ENCODE data around the gene FANCC.
"Not testable (repeated sequence)": the region's sequence is repeated elsewhere in the genome, so short reads cannot be mapped to it uniquely, and the experiment has no call there.

The FANCC gene

DNA sequence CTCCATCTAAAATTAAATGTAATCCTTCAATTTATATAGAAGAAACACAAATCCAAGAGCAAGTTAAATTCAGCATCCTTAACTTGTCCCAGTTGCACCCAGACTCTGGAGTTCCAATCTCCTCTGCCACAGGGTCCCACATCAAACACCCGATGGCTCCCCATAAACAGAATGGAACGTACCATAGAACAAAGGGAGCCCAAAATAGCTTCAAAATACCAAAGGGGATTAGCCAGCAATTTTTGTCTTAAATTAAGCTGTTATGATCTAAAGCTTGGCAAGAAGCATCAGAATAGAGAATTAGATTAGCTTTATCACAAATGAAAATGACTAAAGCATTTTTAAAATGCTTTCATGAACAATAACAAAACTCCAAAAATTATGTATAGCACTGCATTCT, 112.8 kb downstream of the FANCC start:
- no peaks in the 10 kb centered on the region for H3K9me3 ChIP-seq

DNA sequence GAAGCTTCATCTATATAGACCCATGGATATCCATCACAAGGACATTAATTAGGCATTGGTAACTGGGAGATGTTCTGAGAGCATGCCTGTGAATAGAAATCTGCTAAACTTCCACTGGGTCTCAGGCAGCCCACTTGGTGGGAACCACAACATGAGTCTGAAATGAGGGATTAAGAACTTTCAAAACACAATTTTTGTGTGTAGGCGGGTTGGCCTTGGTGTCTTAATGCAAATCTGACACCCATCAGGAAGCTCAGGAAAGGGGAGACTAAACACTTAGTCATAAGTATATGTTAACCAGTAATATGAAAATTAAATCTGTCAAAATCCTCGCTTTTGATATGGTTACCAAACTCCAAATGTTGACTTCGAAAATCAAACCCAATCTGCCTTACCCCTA, 113.2 kb downstream of the FANCC start:
- H3K4me1 ChIP-seq (ENCODE audit: control insufficient read depth in 1 of 2, insufficient read depth in 1 of 2, low read depth in 1 of 2, low read length in 1 of 2): no peaks in the 10 kb centered on the region
- H3K4me3 ChIP-seq (ENCODE audit: low read depth in 1 of 2, low read length in 1 of 2): no peak overlapping the region
- no peak overlapping the region for H3K27ac ChIP-seq
- H3K27me3 ChIP-seq: no peaks in the 10 kb centered on the region
- no peaks in the 10 kb centered on the region for H3K9me3 ChIP-seq
- no peaks in the 10 kb centered on the region for H3K36me3 ChIP-seq
- TF ChIP-seq, protein P1, sequence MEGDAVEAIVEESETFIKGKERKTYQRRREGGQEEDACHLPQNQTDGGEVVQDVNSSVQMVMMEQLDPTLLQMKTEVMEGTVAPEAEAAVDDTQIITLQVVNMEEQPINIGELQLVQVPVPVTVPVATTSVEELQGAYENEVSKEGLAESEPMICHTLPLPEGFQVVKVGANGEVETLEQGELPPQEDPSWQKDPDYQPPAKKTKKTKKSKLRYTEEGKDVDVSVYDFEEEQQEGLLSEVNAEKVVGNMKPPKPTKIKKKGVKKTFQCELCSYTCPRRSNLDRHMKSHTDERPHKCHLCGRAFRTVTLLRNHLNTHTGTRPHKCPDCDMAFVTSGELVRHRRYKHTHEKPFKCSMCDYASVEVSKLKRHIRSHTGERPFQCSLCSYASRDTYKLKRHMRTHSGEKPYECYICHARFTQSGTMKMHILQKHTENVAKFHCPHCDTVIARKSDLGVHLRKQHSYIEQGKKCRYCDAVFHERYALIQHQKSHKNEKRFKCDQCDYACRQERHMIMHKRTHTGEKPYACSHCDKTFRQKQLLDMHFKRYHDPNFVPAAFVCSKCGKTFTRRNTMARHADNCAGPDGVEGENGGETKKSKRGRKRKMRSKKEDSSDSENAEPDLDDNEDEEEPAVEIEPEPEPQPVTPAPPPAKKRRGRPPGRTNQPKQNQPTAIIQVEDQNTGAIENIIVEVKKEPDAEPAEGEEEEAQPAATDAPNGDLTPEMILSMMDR (IDR thresholded peaks at IDR 0.05): no peak

More for the DNA sequence above, 112.8 kb downstream of the FANCC start:
- H3K36me3 ChIP-seq: no peaks in the 10 kb centered on the region
- TF ChIP-seq, protein P1 (IDR thresholded peaks at IDR 0.05): no peak
- no peak overlapping the region for H3K27ac ChIP-seq
- H3K4me1 ChIP-seq (ENCODE audit: control insufficient read depth in 1 of 2, insufficient read depth in 1 of 2, low read depth in 1 of 2, low read length in 1 of 2): no peaks in the 10 kb centered on the region
- H3K27me3 ChIP-seq: no peaks in the 10 kb centered on the region
- H3K4me3 ChIP-seq (ENCODE audit: low read depth in 1 of 2, low read length in 1 of 2): no peak overlapping the region

DNA sequence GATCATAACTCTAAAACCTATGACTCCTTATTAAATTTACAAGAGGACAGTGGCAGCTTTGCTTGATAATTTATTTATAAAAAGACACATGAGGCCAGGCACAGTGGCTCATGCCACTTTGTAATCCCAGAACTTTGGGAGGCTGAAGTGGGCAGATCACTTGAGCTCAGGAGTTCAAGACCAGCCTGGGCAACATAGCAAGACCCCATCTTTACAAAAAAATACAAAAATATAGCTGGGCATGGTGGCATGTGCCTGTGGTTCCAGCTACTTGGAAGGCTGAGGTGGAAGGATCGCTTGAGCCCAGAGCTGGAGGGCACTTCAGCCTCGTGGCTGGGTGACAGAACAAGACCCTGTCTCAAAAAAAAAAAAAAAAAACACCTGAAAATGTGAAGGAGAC, 114.5 kb downstream of the FANCC start:
- H3K27me3 ChIP-seq; H3K4me3 ChIP-seq (ENCODE audit: low read depth in 1 of 2, low read length in 1 of 2); H3K4me1 ChIP-seq (ENCODE audit: control insufficient read depth in 1 of 2, insufficient read depth in 1 of 2, low read depth in 1 of 2, low read length in 1 of 2); H3K27ac ChIP-seq; H3K9me3 ChIP-seq; H3K36me3 ChIP-seq: not testable (repeated sequence)

DNA sequence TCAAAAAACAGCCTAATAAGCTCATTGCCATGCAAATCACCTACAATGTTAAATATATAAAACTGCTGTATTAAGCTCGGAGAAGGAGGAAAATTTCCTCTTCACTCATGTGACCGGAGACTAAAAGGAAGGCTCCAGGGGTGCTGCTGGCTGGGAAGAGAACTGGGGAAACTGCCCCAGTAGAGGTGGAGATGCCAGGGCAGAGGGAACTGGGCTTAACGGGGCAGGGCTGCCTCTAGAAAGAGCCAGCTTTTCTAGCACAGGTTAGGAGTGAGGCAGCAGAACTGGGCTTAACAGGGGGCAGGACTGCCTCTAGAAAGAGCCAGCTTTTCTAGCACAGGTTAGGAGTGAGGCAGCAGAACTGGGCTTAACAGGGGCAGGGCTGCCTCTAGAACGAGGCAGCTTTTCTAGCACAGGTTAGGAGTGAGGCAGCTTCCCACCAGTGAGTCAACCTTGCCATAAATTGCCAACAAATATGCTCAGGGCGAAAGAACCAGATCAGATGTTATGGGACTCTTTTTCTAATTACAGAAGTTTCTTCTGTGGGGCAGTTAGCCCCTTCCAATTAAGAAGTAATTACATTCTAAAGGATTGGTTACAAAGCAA, 115.3 kb downstream of the FANCC start:
- no peak overlapping the region for H3K4me3 ChIP-seq (ENCODE audit: low read depth in 1 of 2, low read length in 1 of 2)
- no peaks in the 10 kb centered on the region for H3K9me3 ChIP-seq
- TF ChIP-seq, protein P1 (IDR thresholded peaks at IDR 0.05): no peak
- H3K36me3 ChIP-seq: no peaks in the 10 kb centered on the region
- H3K4me1 ChIP-seq (ENCODE audit: control insufficient read depth in 1 of 2, insufficient read depth in 1 of 2, low read depth in 1 of 2, low read length in 1 of 2): no peaks in the 10 kb centered on the region
- H3K27ac ChIP-seq: no peak overlapping the region
- no peaks in the 10 kb centered on the region for H3K27me3 ChIP-seq

DNA sequence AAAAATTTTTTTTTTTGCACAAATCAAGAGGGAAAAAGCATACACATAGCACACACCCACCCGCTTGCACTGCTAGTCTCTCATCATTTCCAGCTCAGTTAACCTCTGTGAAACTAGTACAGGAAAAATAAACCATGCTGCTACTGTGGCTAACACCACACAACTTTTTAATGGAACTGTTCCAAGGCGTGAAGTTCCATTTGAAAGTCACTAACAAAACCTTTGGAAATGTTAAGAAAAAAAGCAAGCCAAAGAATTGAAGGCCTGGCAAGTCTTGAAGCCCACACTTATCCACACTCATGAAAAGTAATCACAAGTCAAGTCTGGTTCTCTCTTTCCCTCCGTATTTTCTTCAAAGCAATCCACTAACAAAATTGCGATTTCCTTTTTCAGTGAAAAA, 116.3 kb downstream of the FANCC start:
- Histone ChIP-seq H3K4me3 (ENCODE audit: low read depth in 1 of 2, low read length in 1 of 2) (no peak overlapping the region), H3K4me1 (ENCODE audit: control insufficient read depth in 1 of 2, insufficient read depth in 1 of 2, low read depth in 1 of 2, low read length in 1 of 2) (no peaks in the 10 kb centered on the region), H3K27ac (no peak overlapping the region), H3K27me3 (no peaks in the 10 kb centered on the region), H3K9me3 (no peaks in the 10 kb centered on the region), H3K36me3 (no peaks in the 10 kb centered on the region)
- TF ChIP-seq, protein P1 (IDR thresholded peaks at IDR 0.05): no peak

DNA sequence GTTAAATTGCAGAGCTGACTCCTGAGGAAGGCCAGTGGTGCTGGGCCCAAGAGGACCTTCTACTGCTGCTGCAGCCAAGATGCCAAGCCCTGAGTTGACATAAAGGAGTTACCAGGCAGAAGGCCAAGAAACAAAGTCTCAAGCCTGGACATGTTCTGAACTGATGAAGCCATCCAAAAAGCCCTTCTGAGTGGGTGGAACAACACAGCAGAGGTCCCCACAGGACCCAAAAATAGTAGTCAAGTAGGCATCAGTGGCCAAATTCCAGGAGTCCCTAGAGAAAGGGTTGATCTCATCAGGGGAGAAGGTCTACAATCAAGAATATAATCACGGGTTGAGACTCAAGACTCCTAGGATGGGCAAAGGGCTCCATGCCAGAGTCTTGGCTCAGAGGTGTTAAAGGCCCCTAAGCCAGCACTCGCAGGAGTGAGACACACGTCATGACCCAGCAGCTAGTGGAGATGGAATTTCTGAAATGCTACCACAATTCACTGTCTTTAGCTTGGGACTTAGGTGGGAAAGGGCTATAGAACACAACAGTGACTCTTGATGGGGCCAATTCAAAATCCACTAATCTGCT, 119.7 kb downstream of the FANCC start:
- no peaks in the 10 kb centered on the region for H3K36me3 ChIP-seq
- no peak overlapping the region for H3K27ac ChIP-seq
- TF ChIP-seq, protein P1 (IDR thresholded peaks at IDR 0.05): no peak
- no peaks in the 10 kb centered on the region for H3K9me3 ChIP-seq
- no peaks in the 10 kb centered on the region for H3K27me3 ChIP-seq
- H3K4me1 ChIP-seq (ENCODE audit: control insufficient read depth in 1 of 2, insufficient read depth in 1 of 2, low read depth in 1 of 2, low read length in 1 of 2): no peaks in the 10 kb centered on the region
- H3K4me3 ChIP-seq (ENCODE audit: low read depth in 1 of 2, low read length in 1 of 2): no peak overlapping the region
